ENCODE data around the gene HAUS1.
"Not testable (repeated sequence)": the region's sequence is repeated elsewhere in the genome, so short reads cannot be mapped to it uniquely, and the experiment has no call there.

The HAUS1 gene, protein sequence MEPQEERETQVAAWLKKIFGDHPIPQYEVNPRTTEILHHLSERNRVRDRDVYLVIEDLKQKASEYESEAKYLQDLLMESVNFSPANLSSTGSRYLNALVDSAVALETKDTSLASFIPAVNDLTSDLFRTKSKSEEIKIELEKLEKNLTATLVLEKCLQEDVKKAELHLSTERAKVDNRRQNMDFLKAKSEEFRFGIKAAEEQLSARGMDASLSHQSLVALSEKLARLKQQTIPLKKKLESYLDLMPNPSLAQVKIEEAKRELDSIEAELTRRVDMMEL

DNA sequence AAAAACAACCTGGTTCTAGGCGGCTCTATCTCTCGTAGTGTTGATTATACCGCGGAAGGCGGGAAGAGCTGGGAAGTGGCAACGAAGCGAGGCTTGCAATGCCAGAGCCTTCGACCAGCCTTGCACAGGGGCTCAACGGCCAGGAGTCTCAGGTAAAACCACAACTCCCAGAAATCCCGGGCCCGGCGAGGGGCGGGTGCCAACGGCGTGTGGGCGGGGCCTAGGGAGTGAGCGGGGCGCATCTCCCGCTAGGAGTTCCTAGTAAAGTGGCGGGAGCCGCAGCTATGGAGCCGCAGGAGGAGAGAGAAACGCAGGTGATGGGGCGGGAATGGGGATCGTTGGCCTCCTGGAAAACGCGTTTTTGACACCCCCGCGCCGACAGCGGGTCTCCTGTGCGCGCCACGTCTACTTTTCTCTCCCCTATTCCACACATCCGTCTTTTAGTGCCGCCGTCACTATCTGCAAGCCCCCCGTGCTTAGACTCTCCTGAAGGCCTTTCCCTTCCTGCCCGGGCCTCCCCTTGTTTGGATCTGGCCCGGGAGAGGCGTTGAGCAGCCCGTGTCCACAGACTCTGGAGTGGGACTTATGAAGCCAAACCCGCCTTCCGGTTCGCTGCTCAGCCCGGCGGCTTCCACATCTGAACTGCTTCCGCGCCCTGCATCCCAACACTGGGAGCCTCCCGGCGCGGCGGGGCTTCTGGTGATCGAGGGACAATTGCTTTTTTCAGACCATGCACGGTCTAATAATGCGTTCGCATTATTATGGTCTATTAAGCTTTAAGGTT lies at the start of gene HAUS1:
Gene HAUS1 (plus strand): TSS at position 258 of the 784 bp plus-strand sequence. CDS start 27 bp downstream, at position 285.
- DNase-seq: peak; percentile 19

DNA sequence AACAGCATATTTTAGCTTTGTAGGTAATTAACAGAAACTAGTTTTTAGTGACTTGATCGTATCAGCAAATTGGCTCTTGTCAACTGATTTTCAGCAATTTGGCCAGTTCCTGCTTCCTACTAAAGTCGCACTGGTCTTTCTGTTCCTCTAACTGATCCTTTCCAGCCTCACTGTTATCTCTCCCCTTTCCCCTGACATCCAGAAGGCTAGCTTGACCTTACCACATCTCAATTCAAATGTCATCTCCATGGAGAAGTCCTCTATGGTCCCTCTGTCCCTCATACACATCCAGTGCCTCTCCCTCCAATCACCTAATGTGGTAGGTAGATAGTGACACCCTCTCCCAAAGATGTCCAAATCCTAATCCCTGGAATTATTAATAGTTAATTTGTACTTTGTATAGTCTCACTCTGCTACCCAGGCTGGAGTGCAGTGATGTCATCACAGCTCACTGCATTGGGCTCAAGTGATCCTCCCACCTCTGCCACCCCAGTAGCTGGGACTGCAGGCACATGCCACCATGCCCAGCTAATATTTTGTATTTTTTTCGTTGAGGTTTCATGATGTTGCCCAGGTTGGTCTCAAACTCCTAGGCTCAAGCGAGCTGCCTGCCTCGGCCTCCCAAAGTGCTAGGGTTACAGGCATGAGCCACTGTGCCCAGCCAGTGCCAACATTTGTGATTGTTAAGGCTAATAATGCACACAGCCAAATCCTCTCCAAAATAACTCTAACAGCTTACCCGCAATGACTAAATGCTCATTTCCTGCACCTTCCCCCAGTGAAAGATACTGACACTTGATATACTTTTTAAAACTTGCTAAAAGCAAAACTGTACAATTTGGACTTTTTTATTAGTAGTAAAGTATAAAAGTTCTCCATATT lies 49.0 kb upstream of the HAUS1 start:
- DNase-seq: no peak

DNA sequence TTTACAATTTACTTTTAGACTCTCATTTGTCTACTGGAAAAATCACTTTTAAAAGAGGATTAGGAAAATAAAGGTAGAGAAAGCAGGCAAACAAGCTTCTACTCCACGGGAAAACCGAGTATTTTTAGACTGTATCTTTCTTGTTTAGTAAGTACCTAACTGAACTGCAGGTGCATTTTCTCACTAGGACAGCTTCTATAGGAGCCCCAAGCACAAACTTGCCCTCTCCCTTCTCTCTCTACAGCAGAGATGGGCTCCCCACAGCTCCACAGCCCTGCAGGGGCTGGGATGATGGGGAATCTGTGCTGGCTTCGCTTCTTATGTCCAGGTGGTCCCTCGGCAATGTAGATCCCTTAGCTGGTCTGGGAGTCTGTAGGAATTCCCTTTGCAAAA lies 48.4 kb upstream of the HAUS1 start:
- DNase-seq: no peak

DNA sequence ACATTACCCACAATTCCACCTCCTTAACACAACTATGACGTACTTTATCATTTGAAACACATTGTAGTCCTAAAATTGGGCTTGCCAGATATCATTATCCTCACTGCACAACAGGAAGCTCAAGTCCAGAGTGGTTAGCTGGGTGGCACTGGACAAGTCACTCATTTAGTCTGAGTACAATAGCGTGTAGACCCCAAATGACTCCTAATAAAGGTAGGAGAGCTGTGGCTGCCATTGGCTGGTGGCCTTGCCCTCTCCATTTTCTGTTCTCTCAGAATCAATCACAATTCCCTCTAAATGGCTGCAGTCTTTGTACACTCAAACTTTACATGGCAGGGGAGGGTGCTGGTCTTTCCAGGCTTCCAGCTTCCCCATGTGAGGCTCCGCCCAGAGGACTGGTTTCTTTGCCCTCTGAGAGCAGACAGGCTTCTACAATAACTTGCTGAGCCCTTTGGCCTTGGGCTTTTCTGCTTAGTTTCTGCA lies 43.8 kb upstream of the HAUS1 start:
- no peak for DNase-seq

DNA sequence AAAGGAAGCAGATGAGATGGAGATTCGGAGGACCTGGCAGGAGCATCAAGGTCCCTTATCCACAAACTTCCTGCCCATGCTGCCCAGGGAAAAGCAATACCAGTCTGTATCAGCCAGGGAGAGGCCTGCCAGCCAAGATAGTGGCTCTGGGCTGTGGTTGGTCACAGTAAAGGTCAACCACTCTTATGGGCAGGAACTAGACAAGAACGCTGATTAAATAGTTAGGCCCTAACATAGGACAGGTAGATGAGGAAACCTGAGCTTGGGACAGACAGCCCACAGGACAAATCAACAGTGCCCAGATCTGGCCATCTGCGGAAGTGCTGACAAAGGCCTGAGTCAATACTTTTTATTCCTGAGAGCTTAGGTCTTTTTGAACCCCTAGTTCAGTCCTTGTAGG lies 42.8 kb upstream of the HAUS1 start:
- no peak for DNase-seq

DNA sequence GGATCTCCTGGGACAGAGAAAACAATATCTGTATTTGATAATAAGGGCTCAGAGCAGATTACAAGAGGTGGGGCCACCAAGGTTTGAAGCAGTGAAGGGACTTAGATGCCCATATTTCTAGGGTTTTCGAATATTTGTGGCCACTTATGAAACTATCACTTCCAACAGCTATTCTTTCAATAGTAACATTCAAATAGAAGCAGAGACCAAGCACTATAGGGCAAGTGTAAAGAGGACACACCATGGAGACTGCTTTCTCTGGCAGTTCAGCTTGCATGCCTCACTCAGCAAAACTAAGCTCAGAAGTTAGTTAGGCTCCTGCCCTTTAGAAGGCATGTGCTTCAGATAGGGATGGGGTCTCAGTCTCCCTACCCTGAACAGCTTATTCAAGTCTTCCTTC lies 42.4 kb upstream of the HAUS1 start:
- no peak for DNase-seq

DNA sequence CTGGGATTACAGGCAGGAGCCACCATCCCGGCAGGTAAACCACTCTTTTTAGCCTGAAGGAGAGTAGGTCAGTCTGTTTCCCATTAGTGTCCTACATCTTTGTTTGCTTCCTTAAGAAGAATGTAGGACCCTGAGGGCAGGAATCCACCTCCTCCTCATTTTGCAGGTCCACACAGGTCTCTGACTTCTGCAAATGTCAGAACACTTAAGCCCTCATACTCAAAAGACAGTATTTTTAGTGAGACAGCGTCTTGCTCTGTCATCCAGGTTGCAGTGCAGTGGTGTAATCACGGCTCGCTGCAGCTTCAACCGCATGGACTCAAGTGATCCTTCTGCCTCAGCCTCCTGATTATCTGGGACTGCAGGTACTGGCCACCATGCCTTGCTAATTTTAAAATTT lies 41.4 kb upstream of the HAUS1 start:
- DNase-seq: no peak

DNA sequence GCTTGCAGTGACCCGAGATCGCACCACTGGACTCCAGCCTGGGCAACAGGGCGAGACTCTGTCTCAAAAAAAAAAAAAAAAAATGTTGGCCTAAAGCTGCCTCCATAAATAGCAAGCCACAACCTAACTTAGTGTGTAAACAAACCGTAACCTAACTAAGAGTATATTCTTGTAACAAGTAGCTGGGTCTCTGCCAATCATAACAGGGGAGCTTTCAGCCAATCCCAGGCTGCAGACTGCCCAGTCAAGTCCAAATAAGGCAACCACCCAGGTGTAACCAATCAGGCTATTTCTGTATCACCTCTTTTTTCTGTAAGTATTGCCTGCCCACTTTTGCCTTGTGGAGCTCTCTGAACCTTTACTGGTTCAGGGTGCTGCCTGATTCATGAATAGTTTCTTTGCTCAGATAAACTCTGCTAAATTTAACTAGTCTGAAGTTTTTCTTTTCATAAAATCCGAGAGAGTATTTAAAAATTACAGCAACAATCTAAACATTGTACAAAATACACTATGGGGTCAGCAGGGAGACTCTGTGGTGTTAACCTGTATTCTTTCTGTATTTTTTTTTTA lies 36.7 kb upstream of the HAUS1 start:
- no peak for DNase-seq

DNA sequence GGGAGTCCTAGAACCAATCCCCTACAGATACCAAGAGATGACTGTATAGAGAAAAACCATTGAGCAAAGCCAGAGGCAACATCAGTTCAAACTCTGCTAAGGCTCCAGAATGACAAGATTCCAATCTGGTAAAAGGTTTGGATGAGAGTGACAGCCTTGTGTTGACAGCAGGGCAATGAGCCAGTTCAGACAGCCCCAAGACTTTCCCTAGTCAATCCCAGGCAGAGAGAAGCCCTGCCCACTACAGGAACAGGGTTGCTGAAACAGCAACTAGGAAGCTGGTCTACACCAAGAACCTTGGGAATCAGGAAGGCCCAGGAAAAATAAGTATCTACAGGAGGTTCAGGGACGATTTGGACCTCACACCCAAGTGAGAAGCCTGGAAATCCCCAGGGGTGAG lies 35.4 kb upstream of the HAUS1 start:
- no peak for DNase-seq

DNA sequence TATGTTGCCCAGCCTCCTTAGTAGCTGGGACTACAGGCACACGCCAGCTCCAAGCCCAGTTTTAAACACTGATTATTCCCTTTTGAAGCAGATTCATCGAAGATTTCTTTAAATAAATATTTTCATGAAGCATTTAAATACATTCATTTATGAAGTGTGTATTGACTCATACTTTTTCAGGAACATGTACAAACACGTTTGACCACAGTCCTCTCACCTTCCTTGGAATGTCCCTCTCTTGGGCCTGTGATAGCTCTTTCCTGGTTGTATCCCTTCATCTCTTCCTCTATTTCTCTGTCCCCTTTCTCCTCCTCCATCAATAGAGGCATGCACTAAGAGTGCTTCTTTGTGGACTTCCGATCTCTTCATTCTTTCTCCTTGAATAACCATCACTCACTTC lies 34.7 kb upstream of the HAUS1 start:
- DNase-seq: no peak

DNA sequence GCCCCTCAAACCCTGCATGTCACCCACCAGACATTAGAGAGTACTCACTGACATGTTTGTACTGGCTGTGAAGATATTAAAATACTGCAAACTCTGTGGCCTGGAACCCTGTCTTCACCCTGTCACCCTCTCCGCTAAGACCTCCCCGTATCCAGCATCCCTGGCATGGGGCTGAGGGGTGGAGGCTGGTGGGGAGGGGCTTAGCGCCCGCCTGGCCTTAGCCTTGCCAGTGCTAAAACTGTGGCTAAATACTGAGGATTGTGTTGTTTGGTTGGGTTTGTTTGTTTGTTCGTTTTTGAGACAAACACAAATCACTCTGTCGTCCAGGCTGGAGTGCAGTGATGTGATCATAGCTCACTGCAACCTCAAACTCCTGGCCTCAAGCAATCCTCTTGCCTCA lies 34.0 kb upstream of the HAUS1 start:
- DNase-seq: no peak

DNA sequence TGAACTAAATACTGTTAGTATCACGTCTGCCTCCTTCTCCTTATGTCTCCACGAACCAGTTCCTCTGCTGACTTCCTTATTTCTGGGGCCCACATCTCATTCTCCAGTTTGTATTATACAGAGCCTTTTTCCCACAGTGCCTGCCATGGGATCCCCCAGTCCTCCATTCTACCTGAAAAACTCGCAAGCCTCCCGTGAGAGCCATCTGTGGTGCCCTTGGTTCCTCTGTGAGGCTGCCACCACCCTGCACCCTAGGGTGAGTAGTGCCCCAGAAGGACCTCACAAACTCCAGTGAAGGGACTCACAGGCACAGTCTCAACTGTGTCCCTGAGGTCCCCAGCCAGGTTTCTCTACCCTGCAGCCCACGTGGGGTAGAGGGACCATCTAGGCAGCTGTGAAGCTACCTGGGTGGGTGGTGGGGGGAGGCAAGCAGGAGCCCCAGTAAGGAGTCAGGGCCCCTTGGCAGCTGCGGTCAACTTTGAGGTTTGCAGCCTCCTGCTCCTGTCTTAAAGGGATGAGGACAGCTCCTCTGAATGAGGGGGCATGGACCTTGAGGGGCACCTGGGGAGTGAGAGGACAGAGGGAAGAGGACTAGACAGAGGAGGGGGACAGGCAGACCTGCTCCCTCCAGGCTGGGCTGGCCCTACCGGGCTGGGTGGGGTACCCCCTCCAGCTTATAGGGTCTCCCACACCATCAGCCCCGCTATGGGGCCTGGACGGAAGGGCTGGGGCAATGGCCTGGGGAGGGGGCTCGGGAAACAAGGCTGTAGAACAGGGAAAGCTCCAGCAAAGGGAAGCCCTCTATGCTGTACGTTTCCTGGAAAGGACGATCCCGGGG lies 33.2 kb upstream of the HAUS1 start:
- peak; percentile 61 for DNase-seq

DNA sequence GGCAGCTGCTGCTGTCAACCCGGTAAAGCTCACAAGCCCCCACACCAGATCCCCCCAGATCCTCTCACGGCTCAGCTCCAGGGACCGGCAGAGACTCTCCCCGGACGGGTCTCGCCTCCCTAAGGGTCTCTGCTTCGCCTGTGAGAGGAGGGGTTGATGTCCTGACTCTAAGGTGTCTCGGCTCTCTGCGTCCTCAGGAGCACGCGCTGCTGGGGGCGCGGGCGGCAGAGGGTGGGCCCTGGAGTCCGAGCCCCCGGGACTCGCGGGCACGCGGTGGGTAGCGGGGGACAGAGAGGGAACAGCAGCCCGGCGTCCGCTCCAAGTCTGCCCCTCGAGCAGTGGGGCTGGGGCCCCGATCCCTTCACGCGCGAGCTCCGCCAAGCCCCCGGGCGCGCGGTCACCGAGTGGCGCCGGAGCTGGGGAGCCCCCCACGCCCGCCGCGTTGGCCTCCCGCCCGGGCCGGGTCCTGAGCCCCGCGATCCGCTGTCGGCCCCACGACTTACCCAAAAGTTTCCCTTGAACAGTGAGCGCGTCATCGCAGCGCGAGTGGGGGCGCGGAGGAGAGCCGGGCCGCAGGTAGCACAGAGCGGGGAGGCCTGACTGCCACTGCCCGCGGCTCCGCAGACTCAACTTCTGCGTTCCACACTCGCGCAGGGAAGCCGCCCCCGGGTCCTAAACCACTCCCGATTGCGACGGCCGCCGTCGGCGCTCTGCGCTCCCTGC lies 32.4 kb upstream of the HAUS1 start, which contains the start of gene PSTPIP2:
Gene PSTPIP2 (minus strand): TSS at position 608 of the 723 bp plus-strand sequence. CDS start 72 bp downstream, at position 536.
- no peak for DNase-seq

DNA sequence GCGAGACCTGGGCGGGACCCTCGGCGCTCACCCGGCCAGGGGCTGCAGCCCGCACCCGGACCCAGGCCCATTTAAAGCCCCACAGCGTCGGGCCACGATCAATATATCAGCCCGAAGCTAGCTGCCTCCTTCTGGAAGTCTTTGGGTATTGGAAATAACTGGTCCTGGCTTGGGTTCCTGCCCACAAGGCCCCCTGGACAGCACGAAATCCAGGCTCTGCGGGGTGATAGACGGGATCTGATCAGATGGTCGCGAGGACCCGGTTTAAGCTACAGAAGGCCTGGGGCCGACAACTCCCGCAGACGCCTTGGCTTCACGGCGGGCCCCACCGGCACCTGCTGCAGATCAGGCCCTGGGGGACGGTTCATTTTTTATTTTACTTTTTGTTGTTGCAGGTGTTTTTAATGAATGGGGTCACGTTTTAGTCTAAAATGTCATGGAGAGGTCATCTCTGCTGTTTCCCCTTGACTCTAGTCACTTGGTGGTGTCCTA lies 31.8 kb upstream of the HAUS1 start:
- no peak for DNase-seq

DNA sequence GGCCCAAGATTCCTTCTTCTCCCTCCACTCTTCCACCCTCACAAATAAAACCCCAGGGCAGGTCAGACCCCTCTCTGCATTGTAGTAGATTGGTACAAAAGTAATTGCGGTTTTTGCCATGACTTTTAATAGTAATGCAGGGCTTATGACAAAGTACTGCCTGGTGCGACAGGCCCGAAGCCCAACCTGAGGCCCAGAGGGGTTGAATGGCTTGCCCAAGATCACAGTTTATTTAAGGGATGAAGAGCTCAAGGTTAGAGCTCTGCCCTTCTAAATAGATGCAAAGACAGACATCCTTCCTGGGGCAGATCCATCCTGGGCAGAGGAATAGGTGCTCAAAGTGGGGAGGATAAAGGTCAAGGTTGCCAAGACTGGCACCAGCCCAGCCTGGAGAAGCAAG lies 31.2 kb upstream of the HAUS1 start:
- no peak for DNase-seq

DNA sequence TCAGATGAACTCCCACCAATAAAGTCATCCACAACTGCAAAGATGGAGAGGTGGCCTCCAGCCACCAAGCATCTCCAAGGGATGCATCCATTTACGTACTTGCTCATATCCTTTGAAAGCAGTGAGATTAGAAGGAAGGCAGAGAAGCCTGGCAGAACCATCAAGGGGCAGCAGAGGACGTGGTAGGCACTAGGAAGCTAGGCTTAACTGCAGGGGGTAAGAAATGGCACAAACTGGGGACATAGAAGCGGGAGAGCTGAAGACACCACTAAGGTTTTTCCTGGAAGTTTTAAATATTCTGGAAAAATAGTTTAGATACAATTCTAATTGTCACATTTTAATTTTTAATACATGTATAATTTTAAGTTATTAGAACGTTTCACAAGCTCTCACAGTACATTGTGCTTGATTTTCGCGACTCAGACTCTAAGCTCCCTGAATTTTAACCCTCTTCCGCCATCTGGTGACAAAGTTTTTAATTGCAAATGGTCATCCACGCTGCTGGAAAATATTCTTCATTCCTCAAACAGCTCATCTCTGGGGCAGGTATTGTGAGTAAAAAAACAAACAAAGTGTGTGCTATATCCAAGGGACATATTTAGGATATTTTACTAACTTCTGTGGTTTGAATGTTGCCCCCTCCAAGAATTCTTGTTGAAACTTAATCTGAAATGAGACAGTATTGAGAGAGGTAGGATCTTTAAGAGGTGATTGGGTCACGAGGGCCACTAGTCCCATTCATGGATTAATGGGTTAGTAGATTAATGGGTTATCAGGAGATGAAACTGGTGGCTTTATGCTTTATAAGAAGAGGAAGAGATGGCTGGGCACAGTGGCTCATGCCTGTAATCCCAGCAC lies 30.5 kb upstream of the HAUS1 start:
- peak; percentile 19 for DNase-seq

DNA sequence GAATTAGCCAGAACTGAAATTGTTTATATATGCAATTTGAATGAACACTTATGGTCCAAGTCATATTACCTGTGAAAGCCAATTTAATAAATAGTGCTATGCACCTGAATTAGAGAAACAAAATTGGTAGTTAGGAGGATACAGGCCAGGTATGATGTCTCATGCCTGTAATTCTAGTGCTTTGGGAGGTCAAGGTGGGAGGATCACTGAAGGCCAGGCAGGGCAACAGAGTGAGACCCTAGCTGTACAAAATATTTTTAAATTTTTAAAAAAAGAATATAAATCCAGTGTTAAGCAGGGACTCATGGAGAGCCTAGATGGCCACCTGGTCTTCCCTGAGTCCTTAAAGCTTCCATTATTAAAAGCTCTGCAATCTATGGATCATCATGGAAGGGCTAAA lies 24.8 kb upstream of the HAUS1 start:
- DNase-seq: no peak

DNA sequence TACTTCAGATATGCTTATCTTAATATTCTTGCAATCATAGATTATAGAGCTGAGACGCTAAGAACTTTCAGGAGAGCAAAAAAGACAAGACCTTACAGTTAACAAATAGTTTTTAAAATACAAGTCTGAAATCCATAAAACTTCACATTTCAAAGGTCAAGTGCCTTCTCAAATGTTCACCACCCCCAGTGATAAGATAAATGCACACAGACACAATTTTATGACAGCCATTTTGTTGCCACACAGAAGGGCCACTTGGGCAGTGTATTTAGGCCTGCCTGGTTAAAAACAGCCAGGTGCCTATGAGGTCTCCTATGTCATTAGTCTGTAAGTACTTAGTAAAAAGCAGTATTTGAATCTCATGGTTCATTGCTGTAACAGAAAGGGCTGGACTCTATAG lies 24.0 kb upstream of the HAUS1 start:
- no peak for DNase-seq

DNA sequence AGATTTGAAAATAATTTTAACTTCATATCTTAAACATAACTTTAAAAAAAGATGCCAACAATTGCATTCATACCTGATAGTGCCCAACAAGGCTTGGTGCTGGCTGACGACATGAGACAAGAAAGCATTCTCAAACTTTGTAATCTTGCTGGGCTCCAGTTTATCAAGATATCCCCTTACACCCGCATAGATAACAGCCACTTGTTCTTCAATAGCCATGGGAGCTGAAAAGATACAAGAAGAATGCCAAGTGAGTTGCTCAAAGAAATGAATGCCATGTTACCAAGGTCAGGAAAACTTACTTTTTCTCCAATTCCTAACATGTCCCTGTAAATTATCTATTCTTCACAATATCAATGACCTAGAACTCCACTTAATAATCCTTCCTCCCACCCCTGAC lies 19.8 kb upstream of the HAUS1 start:
- DNase-seq: no peak

DNA sequence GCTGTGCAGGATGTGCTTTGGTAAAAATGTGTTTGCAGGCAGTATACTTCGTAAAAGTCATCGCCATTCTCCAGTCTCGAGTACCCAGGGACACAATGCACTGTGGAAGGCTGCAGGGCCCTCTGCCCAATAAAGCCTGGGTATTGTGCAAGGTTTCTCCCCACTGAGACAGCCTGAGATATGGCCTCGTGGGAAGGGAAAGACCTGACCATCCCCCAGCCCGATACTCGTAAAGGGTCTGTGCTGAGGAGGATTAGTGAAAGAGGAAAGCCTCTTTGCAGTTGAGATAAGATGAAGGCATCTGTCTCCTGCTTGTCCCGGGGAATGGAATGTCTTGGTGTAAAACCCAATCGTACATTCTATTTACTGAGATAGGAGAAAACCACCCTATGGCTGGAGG lies 15.7 kb upstream of the HAUS1 start:
- not testable (repeated sequence) for DNase-seq

Data from SIG-M5 (cell line).